ENCODE data around the gene IGSF9B.

The IGSF9B gene

GRCh38 chr11:133916784-133917440 lies 39.9 kb downstream of the IGSF9B start:
- Histone ChIP-seq H3K9me3 (ENCODE audit: low read length) (no peaks in the 10 kb centered on the region), H3K9ac (ENCODE audit: low read length) (no peak overlapping the region), H3K27ac (ENCODE audit: low read depth, low read length) (no peak overlapping the region), H3K27me3 (ENCODE audit: control insufficient read depth in 1 of 2, insufficient read depth in 2 of 2, low read length in 2 of 2) (no peaks in the 10 kb centered on the region), H3K4me3 (ENCODE audit: low read depth in 1 of 2, low read length in 2 of 2) (no peak overlapping the region), H3K36me3 (ENCODE audit: insufficient read depth, low read length) (peaks cover 39% of the 10 kb centered on the region), H3K4me1 (ENCODE audit: insufficient read depth, low read length) (no peaks in the 10 kb centered on the region)

GRCh38 chr11:133913761-133914160 lies 43.0 kb downstream of the IGSF9B start:
- H3K27me3 ChIP-seq (ENCODE audit: control insufficient read depth in 1 of 2, insufficient read depth in 2 of 2, low read length in 2 of 2) = no peaks in the 10 kb centered on the region
- no peak overlapping the region for H3K4me3 ChIP-seq (ENCODE audit: low read depth in 1 of 2, low read length in 2 of 2)
- H3K27ac ChIP-seq (ENCODE audit: low read depth, low read length) = no peak overlapping the region
- no peak overlapping the region for H3K9ac ChIP-seq (ENCODE audit: low read length)
- H3K36me3 ChIP-seq (ENCODE audit: insufficient read depth, low read length) = peaks cover 63% of the 10 kb centered on the region
- H3K4me1 ChIP-seq (ENCODE audit: insufficient read depth, low read length) = no peaks in the 10 kb centered on the region
- no peaks in the 10 kb centered on the region for H3K9me3 ChIP-seq (ENCODE audit: low read length)

- Histone ChIP-seq H3K9me3 (ENCODE audit: low read length) (no peaks in the 10 kb centered on the region), H3K4me3 (ENCODE audit: low read depth in 1 of 2, low read length in 2 of 2) (no peak overlapping the region), H3K4me1 (ENCODE audit: insufficient read depth, low read length) (no peaks in the 10 kb centered on the region), H3K36me3 (ENCODE audit: insufficient read depth, low read length) (peaks cover 74% of the 10 kb centered on the region), H3K9ac (ENCODE audit: low read length) (no peak overlapping the region), H3K27me3 (ENCODE audit: control insufficient read depth in 1 of 2, insufficient read depth in 2 of 2, low read length in 2 of 2) (no peaks in the 10 kb centered on the region), H3K27ac (ENCODE audit: low read depth, low read length) (no peak overlapping the region)
Observed at GRCh38 chr11:133911171-133911570, 45.6 kb downstream of the IGSF9B start.

- H3K27ac ChIP-seq (ENCODE audit: low read depth, low read length) = no peak overlapping the region
- no peaks in the 10 kb centered on the region for H3K27me3 ChIP-seq (ENCODE audit: control insufficient read depth in 1 of 2, insufficient read depth in 2 of 2, low read length in 2 of 2)
- no peaks in the 10 kb centered on the region for H3K9me3 ChIP-seq (ENCODE audit: low read length)
- H3K4me1 ChIP-seq (ENCODE audit: insufficient read depth, low read length) = no peaks in the 10 kb centered on the region
- peaks cover 79% of the 10 kb centered on the region for H3K36me3 ChIP-seq (ENCODE audit: insufficient read depth, low read length)
- no peak overlapping the region for H3K4me3 ChIP-seq (ENCODE audit: low read depth in 1 of 2, low read length in 2 of 2)
- H3K9ac ChIP-seq (ENCODE audit: low read length) = no peak overlapping the region
Observed at GRCh38 chr11:133910101-133910500, 46.7 kb downstream of the IGSF9B start.

- H3K9ac ChIP-seq (ENCODE audit: low read length) = no peak overlapping the region
- no peaks in the 10 kb centered on the region for H3K9me3 ChIP-seq (ENCODE audit: low read length)
- no peak overlapping the region for H3K27ac ChIP-seq (ENCODE audit: low read depth, low read length)
- no peaks in the 10 kb centered on the region for H3K27me3 ChIP-seq (ENCODE audit: control insufficient read depth in 1 of 2, insufficient read depth in 2 of 2, low read length in 2 of 2)
- H3K4me1 ChIP-seq (ENCODE audit: insufficient read depth, low read length) = no peaks in the 10 kb centered on the region
- no peak overlapping the region for H3K4me3 ChIP-seq (ENCODE audit: low read depth in 1 of 2, low read length in 2 of 2)
- peaks cover 75% of the 10 kb centered on the region for H3K36me3 ChIP-seq (ENCODE audit: insufficient read depth, low read length)
Observed at GRCh38 chr11:133908827-133909226, 47.9 kb downstream of the IGSF9B start.

- Histone ChIP-seq H3K36me3 (ENCODE audit: insufficient read depth, low read length) (peaks cover 75% of the 10 kb centered on the region), H3K4me3 (ENCODE audit: low read depth in 1 of 2, low read length in 2 of 2) (no peak overlapping the region), H3K27me3 (ENCODE audit: control insufficient read depth in 1 of 2, insufficient read depth in 2 of 2, low read length in 2 of 2) (no peaks in the 10 kb centered on the region), H3K27ac (ENCODE audit: low read depth, low read length) (no peak overlapping the region), H3K9me3 (ENCODE audit: low read length) (no peaks in the 10 kb centered on the region), H3K4me1 (ENCODE audit: insufficient read depth, low read length) (no peaks in the 10 kb centered on the region), H3K9ac (ENCODE audit: low read length) (no peak overlapping the region)
Observed at GRCh38 chr11:133907841-133908241, 48.9 kb downstream of the IGSF9B start.

- Histone ChIP-seq H3K4me3 (ENCODE audit: low read depth in 1 of 2, low read length in 2 of 2) (no peak overlapping the region), H3K36me3 (ENCODE audit: insufficient read depth, low read length) (peaks cover 70% of the 10 kb centered on the region)
Observed at GRCh38 chr11:133907216-133907615, 49.6 kb downstream of the IGSF9B start.

GRCh38 chr11:133906746-133907145 lies 50.0 kb downstream of the IGSF9B start:
- no peaks in the 10 kb centered on the region for H3K9me3 ChIP-seq (ENCODE audit: low read length)
- no peaks in the 10 kb centered on the region for H3K4me1 ChIP-seq (ENCODE audit: insufficient read depth, low read length)
- no peak overlapping the region for H3K4me3 ChIP-seq (ENCODE audit: low read depth in 1 of 2, low read length in 2 of 2)
- no peak overlapping the region for H3K27ac ChIP-seq (ENCODE audit: low read depth, low read length)
- no peaks in the 10 kb centered on the region for H3K27me3 ChIP-seq (ENCODE audit: control insufficient read depth in 1 of 2, insufficient read depth in 2 of 2, low read length in 2 of 2)
- peaks cover 66% of the 10 kb centered on the region for H3K36me3 ChIP-seq (ENCODE audit: insufficient read depth, low read length)
- no peak overlapping the region for H3K9ac ChIP-seq (ENCODE audit: low read length)

More at GRCh38 chr11:133907216-133907615, 49.6 kb downstream of the IGSF9B start:
- H3K27me3 ChIP-seq (ENCODE audit: control insufficient read depth in 1 of 2, insufficient read depth in 2 of 2, low read length in 2 of 2) = no peaks in the 10 kb centered on the region
- no peaks in the 10 kb centered on the region for H3K9me3 ChIP-seq (ENCODE audit: low read length)
- H3K27ac ChIP-seq (ENCODE audit: low read depth, low read length) = no peak overlapping the region
- H3K4me1 ChIP-seq (ENCODE audit: insufficient read depth, low read length) = no peaks in the 10 kb centered on the region
- H3K9ac ChIP-seq (ENCODE audit: low read length) = no peak overlapping the region

- H3K9me3 ChIP-seq (ENCODE audit: low read length) = no peaks in the 10 kb centered on the region
- H3K9ac ChIP-seq (ENCODE audit: low read length) = no peak overlapping the region
- H3K4me1 ChIP-seq (ENCODE audit: insufficient read depth, low read length) = no peaks in the 10 kb centered on the region
- H3K27ac ChIP-seq (ENCODE audit: low read depth, low read length) = no peak overlapping the region
- no peaks in the 10 kb centered on the region for H3K27me3 ChIP-seq (ENCODE audit: control insufficient read depth in 1 of 2, insufficient read depth in 2 of 2, low read length in 2 of 2)
- H3K36me3 ChIP-seq (ENCODE audit: insufficient read depth, low read length) = peaks cover 60% of the 10 kb centered on the region
- H3K4me3 ChIP-seq (ENCODE audit: low read depth in 1 of 2, low read length in 2 of 2) = no peak overlapping the region
Observed at GRCh38 chr11:133906241-133906640, 50.5 kb downstream of the IGSF9B start.

GRCh38 chr11:133905677-133906156 lies 51.1 kb downstream of the IGSF9B start:
- H3K9ac ChIP-seq (ENCODE audit: low read length) = no peak overlapping the region
- H3K27me3 ChIP-seq (ENCODE audit: control insufficient read depth in 1 of 2, insufficient read depth in 2 of 2, low read length in 2 of 2) = no peaks in the 10 kb centered on the region
- no peaks in the 10 kb centered on the region for H3K4me1 ChIP-seq (ENCODE audit: insufficient read depth, low read length)
- H3K27ac ChIP-seq (ENCODE audit: low read depth, low read length) = no peak overlapping the region
- H3K4me3 ChIP-seq (ENCODE audit: low read depth in 1 of 2, low read length in 2 of 2) = no peak overlapping the region
- peaks cover 59% of the 10 kb centered on the region for H3K36me3 ChIP-seq (ENCODE audit: insufficient read depth, low read length)
- no peaks in the 10 kb centered on the region for H3K9me3 ChIP-seq (ENCODE audit: low read length)

GRCh38 chr11:133904818-133905515 lies 51.8 kb downstream of the IGSF9B start:
- Histone ChIP-seq H3K36me3 (ENCODE audit: insufficient read depth, low read length) (peaks cover 60% of the 10 kb centered on the region), H3K4me3 (ENCODE audit: low read depth in 1 of 2, low read length in 2 of 2) (no peak overlapping the region), H3K9me3 (ENCODE audit: low read length) (no peaks in the 10 kb centered on the region), H3K4me1 (ENCODE audit: insufficient read depth, low read length) (no peaks in the 10 kb centered on the region), H3K9ac (ENCODE audit: low read length) (no peak overlapping the region), H3K27ac (ENCODE audit: low read depth, low read length) (no peak overlapping the region), H3K27me3 (ENCODE audit: control insufficient read depth in 1 of 2, insufficient read depth in 2 of 2, low read length in 2 of 2) (no peaks in the 10 kb centered on the region)
